Bronchial epithelial cell (primary cell): ENCODE measurements around the gene TRIM38. TPM values are rescaled to one million over a fixed set of nuclear protein-coding genes. Genes with fewer than 3 reads are reported as not detected.
"Not testable (repeated sequence)": the region's sequence is repeated elsewhere in the genome, so short reads cannot be mapped to it uniquely, and the experiment has no call there.

Experiments used
- DNase-seq: peaks from one replicate; pipeline ENCODE4 v3.0.0-alpha.2; 2010; ENCODE audit warnings: low read depth
- FAIRE-seq: peaks from 2 replicates; lab custom pipeline; 2011; peaks lifted over from hg19 to GRCh38; lab: Jason Lieb, UNC
- H3K27me3 ChIP-seq: 2 replicates; pipeline ENCODE4 v1.5.1; 2011; ENCODE audit warnings: low read length; ENCODE audit not compliant: control insufficient read depth, insufficient read depth
- H3K36me3 ChIP-seq: 2 replicates; pipeline ENCODE4 v1.5.1; 2011; ENCODE audit warnings: low read length; ENCODE audit not compliant: control insufficient read depth, insufficient read depth
- H3K4me3 ChIP-seq: 2 replicates; pipeline ENCODE4 v1.5.1; 2011; ENCODE audit warnings: mild to moderate bottlenecking, low read depth, low read length, control low read depth
- total RNA-seq: library from RNA; depleted of rRNA; stranded (reverse); fragments of >200 nt; gene quantifications from 2 replicates; pipeline ENCODE4 v1.2.1, GENCODE V29; 2014
- TF ChIP-seq, protein P1 (sequence below): IDR thresholded peaks from 2 replicates; pipeline ENCODE4 v1.5.1; 2011; ENCODE audit warnings: mild to moderate bottlenecking, moderate library complexity, low read length, control low read depth, inconsistent platforms; ENCODE audit not compliant: insufficient read depth, severe bottlenecking

TRIM38 gene
- total RNA-seq, 1 donor from 2014 or later: 2.9 TPM

- peak overlapping the region; percentile 52 for H3K4me3 ChIP-seq
- no peaks in the 10 kb centered on the region for H3K27me3 ChIP-seq
- peak; percentile 39 for DNase-seq
- TF ChIP-seq, protein P1, sequence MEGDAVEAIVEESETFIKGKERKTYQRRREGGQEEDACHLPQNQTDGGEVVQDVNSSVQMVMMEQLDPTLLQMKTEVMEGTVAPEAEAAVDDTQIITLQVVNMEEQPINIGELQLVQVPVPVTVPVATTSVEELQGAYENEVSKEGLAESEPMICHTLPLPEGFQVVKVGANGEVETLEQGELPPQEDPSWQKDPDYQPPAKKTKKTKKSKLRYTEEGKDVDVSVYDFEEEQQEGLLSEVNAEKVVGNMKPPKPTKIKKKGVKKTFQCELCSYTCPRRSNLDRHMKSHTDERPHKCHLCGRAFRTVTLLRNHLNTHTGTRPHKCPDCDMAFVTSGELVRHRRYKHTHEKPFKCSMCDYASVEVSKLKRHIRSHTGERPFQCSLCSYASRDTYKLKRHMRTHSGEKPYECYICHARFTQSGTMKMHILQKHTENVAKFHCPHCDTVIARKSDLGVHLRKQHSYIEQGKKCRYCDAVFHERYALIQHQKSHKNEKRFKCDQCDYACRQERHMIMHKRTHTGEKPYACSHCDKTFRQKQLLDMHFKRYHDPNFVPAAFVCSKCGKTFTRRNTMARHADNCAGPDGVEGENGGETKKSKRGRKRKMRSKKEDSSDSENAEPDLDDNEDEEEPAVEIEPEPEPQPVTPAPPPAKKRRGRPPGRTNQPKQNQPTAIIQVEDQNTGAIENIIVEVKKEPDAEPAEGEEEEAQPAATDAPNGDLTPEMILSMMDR: no peak
- no peak for FAIRE-seq
- H3K36me3 ChIP-seq: no peaks in the 10 kb centered on the region
These were observed 29.3 kb downstream of the TRIM38 start for GRCh38 chr6:25991785-25992412.

DNA sequence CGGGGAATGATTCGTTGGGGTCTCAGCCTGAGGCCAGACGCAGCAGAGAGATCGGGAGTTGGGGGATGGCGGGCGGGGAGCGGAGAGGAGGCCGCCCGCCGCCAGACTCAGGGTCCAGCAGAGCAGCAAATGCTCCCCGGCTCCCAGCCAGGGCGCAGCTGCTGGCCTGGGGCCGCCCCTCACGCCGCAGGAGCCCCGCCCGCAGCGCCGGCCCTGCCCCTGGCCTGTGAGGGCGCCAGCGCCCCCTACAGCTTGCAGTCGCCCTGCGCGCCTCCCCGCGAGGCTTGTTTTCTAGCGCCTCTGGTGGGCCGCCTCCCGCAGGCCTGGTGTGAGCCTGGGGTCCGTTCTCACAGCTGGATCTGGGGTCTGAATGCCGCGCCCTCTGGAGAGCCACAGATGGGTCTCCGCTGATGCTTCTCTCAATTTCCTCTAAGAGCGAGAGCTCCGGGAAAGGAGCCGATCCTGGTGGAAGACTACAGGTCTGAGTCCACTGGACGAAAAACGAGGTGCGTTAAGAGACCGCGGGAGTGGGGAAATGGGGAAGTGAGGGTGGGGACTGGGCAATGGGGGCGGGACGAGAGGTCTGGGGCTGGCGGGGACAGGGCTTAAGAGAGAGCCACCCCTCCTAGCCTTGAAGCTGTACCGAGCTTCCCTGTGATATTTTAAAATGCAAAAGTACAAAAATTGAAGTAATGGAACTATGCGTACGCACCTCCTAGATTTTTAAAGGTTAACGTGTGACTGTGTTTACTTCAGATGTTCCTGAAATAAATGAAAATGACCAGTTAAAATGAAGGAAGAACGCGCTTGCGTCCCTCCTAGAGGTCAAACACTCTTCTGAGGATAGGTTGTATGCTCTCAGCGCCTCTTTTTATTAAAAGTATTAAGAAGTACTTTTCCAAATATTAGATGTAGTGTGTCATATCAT, 30.1 kb downstream of the TRIM38 start:
- no peaks in the 10 kb centered on the region for H3K27me3 ChIP-seq
- FAIRE-seq (no peak), DNase-seq (peak; percentile 69)
- H3K4me3 ChIP-seq: peak overlapping the region; percentile 52
- TF ChIP-seq, protein P1: peak; percentile 98
- no peaks in the 10 kb centered on the region for H3K36me3 ChIP-seq

DNA sequence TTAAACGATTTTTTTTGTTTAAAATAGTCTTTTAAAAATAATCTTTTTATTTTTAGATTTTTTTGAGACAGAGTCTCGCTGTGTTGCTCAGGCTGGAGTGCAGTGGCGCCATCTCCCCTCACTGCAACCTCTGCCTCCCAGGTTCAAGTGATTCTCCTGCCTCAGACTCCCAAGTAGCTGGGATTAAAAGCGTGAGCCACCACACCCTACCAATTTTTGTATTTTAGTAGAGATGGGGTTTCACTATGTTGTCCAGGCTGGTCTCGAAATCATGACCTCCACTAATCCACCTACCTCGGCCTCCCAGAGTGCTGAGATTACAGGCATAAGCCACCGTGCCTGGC, 30.7 kb downstream of the TRIM38 start:
- FAIRE-seq: not testable (repeated sequence)

GRCh38 chr6:25995507-25995906, 32.9 kb downstream of the TRIM38 start:
- DNase-seq (no peak), FAIRE-seq (no peak)
- H3K27me3 ChIP-seq: no peaks in the 10 kb centered on the region
- H3K36me3 ChIP-seq: no peaks in the 10 kb centered on the region
- H3K4me3 ChIP-seq: no peak overlapping the region
- TF ChIP-seq, protein P1: no peak

More for the DNA sequence above, 30.7 kb downstream of the TRIM38 start:
- H3K36me3 ChIP-seq, DNase-seq, H3K27me3 ChIP-seq, H3K4me3 ChIP-seq: not testable (repeated sequence)

DNA sequence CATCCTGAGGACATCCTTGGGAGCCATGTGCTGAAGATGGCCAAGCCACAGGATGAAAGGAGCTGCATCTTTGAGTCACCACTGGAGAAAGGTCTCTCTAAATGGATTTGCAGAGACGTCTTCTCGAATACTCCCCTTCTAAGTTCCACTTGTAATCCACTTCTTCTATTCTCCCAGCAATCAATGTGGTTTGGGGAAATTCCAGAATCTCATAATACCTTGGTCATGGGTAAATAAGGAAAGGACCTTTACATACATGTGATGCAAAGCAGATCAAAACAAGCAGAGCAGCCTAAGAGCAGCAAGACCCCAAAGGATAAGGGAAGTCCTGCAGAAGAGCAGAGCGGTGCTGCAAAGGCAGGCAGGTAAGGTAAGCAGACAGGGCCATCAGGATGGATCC, 35.3 kb downstream of the TRIM38 start:
- FAIRE-seq: no peak
- no peaks in the 10 kb centered on the region for H3K36me3 ChIP-seq

DNA sequence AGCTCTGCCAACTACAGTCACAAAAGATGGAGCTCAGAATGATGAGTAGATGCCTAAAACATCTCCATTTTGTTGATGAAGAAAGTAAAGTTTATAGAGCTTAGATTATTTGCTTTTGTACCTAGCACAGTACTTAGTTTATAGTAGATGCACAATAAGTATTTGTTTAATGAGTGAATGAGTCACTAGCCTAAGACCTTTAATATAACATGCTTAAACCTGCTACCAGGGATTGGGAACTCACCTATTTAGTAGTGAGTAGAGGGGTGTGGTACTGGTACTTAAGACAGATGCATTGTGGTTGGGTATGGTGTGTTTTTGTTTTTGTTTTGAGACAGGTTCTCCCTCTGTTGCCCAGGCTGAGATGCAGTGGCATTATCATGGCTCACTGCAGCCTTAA, 35.8 kb downstream of the TRIM38 start:
- TF ChIP-seq, protein P1: no peak
- peak; percentile 86 for FAIRE-seq
- H3K27me3 ChIP-seq: no peaks in the 10 kb centered on the region

More for the DNA sequence above, 35.3 kb downstream of the TRIM38 start:
- H3K27me3 ChIP-seq: no peaks in the 10 kb centered on the region
- TF ChIP-seq, protein P1: no peak
- DNase-seq: peak; percentile 43
- no peak overlapping the region for H3K4me3 ChIP-seq

DNA sequence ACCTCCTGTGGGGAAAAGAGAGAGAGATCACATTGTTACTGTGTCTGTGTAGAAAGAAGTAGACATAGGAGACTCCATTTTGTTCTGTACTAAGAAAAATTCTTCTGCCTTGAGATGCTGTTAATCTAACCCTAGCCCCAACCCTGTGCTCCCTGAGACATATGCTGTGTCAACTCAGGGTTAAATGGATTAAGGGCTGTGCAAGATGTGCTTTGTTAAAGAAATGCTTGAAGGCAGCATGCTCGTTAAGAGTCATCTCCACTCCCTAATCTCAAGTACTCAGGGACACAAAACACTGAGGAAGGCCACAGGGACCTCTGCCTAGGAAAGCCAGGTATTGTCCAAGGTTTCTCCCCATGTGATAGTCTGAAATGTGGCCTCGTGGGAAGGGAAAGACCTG, 36.6 kb downstream of the TRIM38 start:
- H3K27me3 ChIP-seq, H3K36me3 ChIP-seq, FAIRE-seq, H3K4me3 ChIP-seq, DNase-seq: not testable (repeated sequence)

More for the DNA sequence above, 35.8 kb downstream of the TRIM38 start:
- H3K4me3 ChIP-seq: no peak overlapping the region
- DNase-seq: peak; percentile 87
- H3K36me3 ChIP-seq: no peaks in the 10 kb centered on the region
